Common myeloid progenitor, CD34-positive (primary cell): Measurements from ENCODE around the gene TCF20.

Source experiments
- CTCF ChIA-PET: fragments of 350-600 bp; sonication (Branson Sonifier 250); formaldehyde crosslinking; loops from one replicate; lab custom pipeline; 2021; ENCODE audit warnings: antibody characterized with exemption; lab: Charles Lee
- POLR2A ChIA-PET: fragments of 350-600 bp; sonication (Branson Sonifier 250); formaldehyde crosslinking; loops from one replicate; lab custom pipeline; 2021; ENCODE audit warnings: antibody characterized with exemption; lab: Charles Lee
- DNase-seq, 3 donors: peaks; one replicate each; pipeline versions ENCODE4 v3.0.0 to v3.0.0-alpha.2; 2013
- H3K27ac ChIP-seq, 2 experiments: 1 replicate in 1 of 2; 2 replicates in 1 of 2; pipeline ENCODE4 v1.7.0; 2013; ENCODE audit warnings: inconsistent platforms in 2 of 2, low read length in 2 of 2, mild to moderate bottlenecking in 2 of 2, low read depth in 1 of 2, moderate library complexity in 1 of 2; ENCODE audit not compliant: severe bottlenecking in 2 of 2, insufficient read depth in 1 of 2, poor library complexity in 1 of 2
- H3K27me3 ChIP-seq, 5 experiments: replicated peaks in 2 of 5; 1 replicate in 3 of 5; 2 replicates in 2 of 5; pipeline versions ENCODE4 v1.6.1 to v1.7.0; 2013; ENCODE audit warnings: low read length in 4 of 5, mild to moderate bottlenecking in 2 of 5, moderate library complexity in 2 of 5, inconsistent platforms in 1 of 5; ENCODE audit not compliant: insufficient read depth in 5 of 5, control insufficient read depth in 4 of 5
- H3K36me3 ChIP-seq, 4 experiments: 1 replicate in 2 of 4; 2 replicates in 2 of 4; pipeline versions ENCODE4 v1.6.1 to v1.7.0; 2013; ENCODE audit warnings: low read length in 3 of 4, control low read depth in 1 of 4, mild to moderate bottlenecking in 1 of 4; ENCODE audit not compliant: control insufficient read depth in 4 of 4, insufficient read depth in 4 of 4
- H3K4me1 ChIP-seq, 4 experiments: 1 replicate in 3 of 4; 2 replicates in 1 of 4; pipeline versions ENCODE4 v1.6.1 to v1.7.1; 2013; ENCODE audit warnings: low read length in 3 of 4, mild to moderate bottlenecking in 3 of 4, control low read depth in 1 of 4, inconsistent platforms in 1 of 4, moderate library complexity in 1 of 4; ENCODE audit not compliant: control insufficient read depth in 4 of 4, insufficient read depth in 4 of 4; ENCODE audit errors: control extremely low read depth in 1 of 4
- H3K4me3 ChIP-seq, 7 experiments: 1 replicate in 4 of 7; 2 replicates in 3 of 7; pipeline versions ENCODE4 v1.5.1 to v1.7.0; 2013; ENCODE audit warnings: mild to moderate bottlenecking in 7 of 7, low read length in 6 of 7, moderate library complexity in 6 of 7, inconsistent platforms in 2 of 7, low read depth in 2 of 7, control low read depth in 1 of 7; ENCODE audit not compliant: insufficient read depth in 4 of 7, control insufficient read depth in 1 of 7; ENCODE audit errors: extremely low read depth in 1 of 7
- H3K9me3 ChIP-seq, 5 experiments: 1 replicate in 4 of 5; 2 replicates in 1 of 5; pipeline versions ENCODE4 v1.6.1 to v1.7.1; 2013; ENCODE audit warnings: low read length in 4 of 5, mild to moderate bottlenecking in 2 of 5, inconsistent platforms in 1 of 5, low read depth in 1 of 5, moderate library complexity in 1 of 5; ENCODE audit not compliant: control insufficient read depth in 4 of 5, insufficient read depth in 2 of 5; ENCODE audit errors: control extremely low read depth in 1 of 5
- WGBS: methylation state at CpG from one replicate; pipeline ENCODE4 v1.1.5; 2013; ENCODE audit not compliant: insufficient coverage; 5-methylcytosine and 5-hydroxymethylcytosine counted together

TCF20 gene

DNA sequence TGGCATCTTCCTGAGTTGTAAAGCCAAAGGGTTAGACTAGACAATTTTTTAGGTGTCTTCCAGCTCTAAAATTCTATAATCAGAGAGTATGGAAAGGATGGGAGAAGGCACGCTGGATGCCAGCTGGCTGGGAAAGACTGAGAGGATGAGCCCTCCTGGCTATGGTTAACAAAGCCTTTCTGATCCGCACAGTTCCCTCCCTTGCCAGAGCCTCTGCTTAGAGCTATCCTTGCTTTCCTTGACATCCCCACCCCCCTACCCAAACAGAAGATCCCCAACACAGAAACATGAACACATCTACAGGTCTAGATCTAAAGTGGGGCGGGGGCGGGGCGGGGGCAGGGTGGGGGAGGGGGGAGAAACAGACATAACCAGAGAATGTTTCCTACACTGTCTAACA is 6.5 kb downstream of the TCF20 start:
- no peak overlapping the region for H3K27ac ChIP-seq
- CTCF ChIA-PET: interaction anchor here (1.4 to 1.9 kb wide), 2 partner anchors 9 to 29 kb away, joined by 3 to 4 read pairs; no protein-coding TSS in a partner anchor
- peaks cover 7 to 14% (median 10%) of the 10 kb centered on the region in 4 experiments for H3K4me1 ChIP-seq
- no peak overlapping the region for H3K4me3 ChIP-seq
- no CpG with 5 or more reads among the region's 5 CpGs for WGBS
- no peaks in the 10 kb centered on the region for H3K9me3 ChIP-seq
- no peaks in the 10 kb centered on the region for H3K36me3 ChIP-seq
- no peaks in the 10 kb centered on the region for H3K27me3 ChIP-seq
- DNase-seq: no peak
- POLR2A ChIA-PET: interaction anchor here (0.6 to 0.8 kb wide), 2 partner anchors 12 to 24 kb away, joined by 3 read pairs; no protein-coding TSS in a partner anchor

DNA sequence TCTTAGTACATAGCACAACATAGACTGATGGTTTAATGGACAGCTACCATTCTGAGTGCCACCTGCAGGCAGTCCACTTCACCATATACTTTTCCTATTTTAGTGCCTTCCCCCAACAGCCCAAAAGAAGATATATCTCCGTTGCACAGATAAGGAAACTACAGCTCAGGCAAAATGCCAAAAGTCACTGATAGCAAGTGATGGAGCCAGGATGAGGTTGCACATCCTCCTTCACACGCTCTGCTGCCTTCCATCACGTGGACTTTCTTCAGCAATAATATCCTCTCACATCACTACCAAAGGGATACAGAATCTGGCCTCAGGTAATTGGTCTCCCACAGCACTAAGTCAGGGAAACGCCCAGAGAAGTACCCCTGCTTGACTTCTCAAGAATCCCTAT is 7.5 kb downstream of the TCF20 start:
- H3K9me3 ChIP-seq: no peaks in the 10 kb centered on the region
- no peak overlapping the region for H3K27ac ChIP-seq
- H3K4me1 ChIP-seq: peaks cover 0 to 5% (median 3%) of the 10 kb centered on the region in 4 experiments
- DNase-seq: peak in 1 of 3 donors; percentile 14
- no peaks in the 10 kb centered on the region for H3K27me3 ChIP-seq
- H3K4me3 ChIP-seq: no peak overlapping the region
- WGBS: 78% methylated on average over 3 of the region's 4 CpGs
- no peaks in the 10 kb centered on the region for H3K36me3 ChIP-seq
- ChIA-PET CTCF (interaction anchor here (1.3 to 1.9 kb wide), 2 partner anchors 10 to 13 kb away, joined by 3 to 4 read pairs; no protein-coding TSS in a partner anchor), POLR2A (no interaction called here)

DNA sequence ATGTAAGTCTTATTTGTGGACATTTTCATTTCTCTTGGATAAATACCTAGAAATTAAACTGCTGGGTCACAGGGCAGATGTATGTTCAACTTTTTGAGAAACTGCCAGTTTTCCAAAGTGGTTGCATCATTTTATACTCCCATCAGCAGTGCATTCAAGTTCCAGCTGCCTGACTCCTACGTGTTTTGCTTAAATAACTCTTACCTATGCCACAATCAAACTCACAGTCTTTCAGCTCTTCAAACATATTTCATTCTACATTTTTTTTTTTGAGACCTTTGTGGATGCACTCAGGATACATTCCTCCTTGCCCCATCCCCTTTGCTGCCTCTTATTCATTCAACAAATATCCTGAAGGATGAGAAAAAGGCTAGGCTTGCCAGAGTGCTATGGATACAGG is 9.2 kb downstream of the TCF20 start:
- peaks cover 0 to 5% (median 1%) of the 10 kb centered on the region in 4 experiments for H3K4me1 ChIP-seq
- ChIA-PET POLR2A (interaction anchor here (0.6 kb wide), 1 partner anchor 210 kb away, joined by 3 read pairs; no protein-coding TSS in a partner anchor), CTCF (interaction anchor here (0.6 to 1.0 kb wide), 2 partner anchors 10 to 129 kb away, joined by 3 read pairs; no protein-coding TSS in a partner anchor)
- H3K27ac ChIP-seq: no peak overlapping the region
- H3K9me3 ChIP-seq: no peaks in the 10 kb centered on the region
- WGBS: 100% methylated on average over 1 of the region's 1 CpG
- no peaks in the 10 kb centered on the region for H3K27me3 ChIP-seq
- no peak overlapping the region for H3K4me3 ChIP-seq
- peaks cover 0 to 2% (median 0%) of the 10 kb centered on the region in 4 experiments for H3K36me3 ChIP-seq
- no peak for DNase-seq

DNA sequence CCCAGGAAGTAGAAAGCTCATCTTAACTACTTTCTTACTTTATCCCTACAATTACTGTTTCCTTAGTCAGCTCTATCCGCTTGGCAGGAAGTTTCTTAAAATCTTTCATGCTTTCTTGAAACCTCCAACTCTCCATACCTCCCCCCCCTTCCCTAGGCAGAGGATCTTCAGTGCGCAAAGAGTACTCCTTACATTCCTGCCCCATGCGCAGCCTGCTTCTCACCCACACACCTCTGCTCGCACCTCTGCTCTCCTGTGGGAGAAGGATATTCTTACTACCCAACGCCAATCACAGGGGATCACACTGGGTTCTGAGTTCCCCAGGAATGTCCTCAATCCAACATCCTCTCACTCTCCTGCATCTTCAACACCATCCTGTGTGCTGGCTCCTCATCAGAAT is 12.3 kb downstream of the TCF20 start:
- no peak for DNase-seq

DNA sequence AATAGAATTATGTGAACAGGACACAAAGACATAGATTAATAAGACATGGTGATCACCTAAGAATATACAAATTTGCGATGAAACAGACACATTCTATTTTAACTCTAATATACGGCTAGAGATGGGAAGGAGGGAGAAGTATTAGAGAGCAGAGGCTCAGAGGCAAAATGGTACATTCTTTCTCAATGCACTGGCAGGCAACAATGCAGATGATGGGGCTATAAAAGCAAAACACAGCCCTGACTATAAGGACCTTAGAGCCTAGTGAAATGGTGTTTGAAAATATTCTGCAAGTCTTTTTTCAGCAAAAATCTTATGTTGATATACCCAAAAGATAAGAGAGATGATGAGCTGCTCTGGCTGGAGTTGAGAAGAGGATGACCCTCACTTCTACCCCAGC is 13.1 kb downstream of the TCF20 start:
- no peaks in the 10 kb centered on the region for H3K9me3 ChIP-seq
- POLR2A ChIA-PET: no interaction called here
- CTCF ChIA-PET: no interaction called here
- H3K27ac ChIP-seq: no peak overlapping the region
- no peaks in the 10 kb centered on the region for H3K27me3 ChIP-seq
- peaks cover 0 to 3% (median 1%) of the 10 kb centered on the region in 4 experiments for H3K4me1 ChIP-seq
- no peak overlapping the region for H3K4me3 ChIP-seq
- WGBS: no CpG with 5 or more reads among the region's 2 CpGs
- H3K36me3 ChIP-seq: peaks cover 0 to 2% (median 0%) of the 10 kb centered on the region in 4 experiments
- DNase-seq: no peak

More for the DNA sequence above, 12.3 kb downstream of the TCF20 start:
- ChIA-PET POLR2A (interaction anchor here (0.6 kb wide), 1 partner anchor 89 kb away, joined by 3 read pairs; no protein-coding TSS in a partner anchor), CTCF (no interaction called here)
- 100% methylated on average over 1 of the region's 5 CpGs for WGBS
- H3K27ac ChIP-seq: no peak overlapping the region
- H3K36me3 ChIP-seq: peaks cover 0 to 2% (median 0%) of the 10 kb centered on the region in 4 experiments
- no peaks in the 10 kb centered on the region for H3K9me3 ChIP-seq
- no peak overlapping the region for H3K4me3 ChIP-seq
- no peaks in the 10 kb centered on the region for H3K27me3 ChIP-seq
- peaks cover 0 to 3% (median 1%) of the 10 kb centered on the region in 4 experiments for H3K4me1 ChIP-seq

DNA sequence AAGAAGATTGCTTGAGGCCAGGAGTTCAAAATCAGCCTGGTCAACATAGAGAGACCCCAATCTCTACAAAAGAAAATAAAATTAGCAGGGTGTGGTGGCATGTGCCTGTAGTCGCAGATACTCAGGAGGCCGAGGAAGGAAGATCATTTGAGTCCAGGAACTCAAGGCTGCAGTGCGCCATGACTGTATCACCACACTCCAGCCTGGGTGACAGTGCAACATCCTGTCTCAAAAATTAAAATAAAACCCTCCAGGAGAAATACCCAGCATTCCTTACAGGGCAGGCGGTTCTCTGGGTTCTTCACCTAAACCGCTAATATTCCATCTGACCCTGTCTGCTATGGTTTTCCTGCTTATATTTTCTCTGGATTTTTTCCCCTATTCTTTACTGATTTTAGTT is 13.5 kb downstream of the TCF20 start:
- CTCF ChIA-PET: interaction anchor here (0.6 kb wide), 1 partner anchor 98 kb away, joined by 3 read pairs; no protein-coding TSS in a partner anchor
- 97% methylated on average over 5 of the region's 5 CpGs for WGBS
- Histone ChIP-seq H3K27ac (no peak overlapping the region), H3K27me3 (no peaks in the 10 kb centered on the region), H3K4me1 (peaks cover 0 to 3% (median 1%) of the 10 kb centered on the region in 4 experiments), H3K9me3 (no peaks in the 10 kb centered on the region), H3K36me3 (peaks cover 0 to 2% (median 0%) of the 10 kb centered on the region in 4 experiments), H3K4me3 (no peak overlapping the region)
- POLR2A ChIA-PET: no interaction called here
- no peak for DNase-seq

DNA sequence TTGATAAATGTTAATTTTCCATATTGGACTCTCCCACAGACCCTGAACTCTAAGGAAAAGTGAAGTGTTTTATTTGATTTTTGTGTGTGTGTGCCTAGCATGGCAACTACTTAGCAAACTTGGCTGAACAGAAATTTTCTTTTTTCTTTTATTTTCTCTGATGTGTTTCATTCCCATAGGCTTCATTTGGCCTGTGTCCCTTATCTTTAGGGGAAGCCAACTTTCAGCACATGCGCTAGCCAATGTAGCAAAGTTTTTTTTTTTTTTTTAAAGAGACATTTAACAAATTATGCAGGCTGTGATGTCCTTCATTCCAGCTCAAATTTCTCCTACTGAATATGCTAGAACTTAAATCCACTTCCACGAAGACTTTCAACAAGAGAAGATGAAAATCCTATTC is 14.2 kb downstream of the TCF20 start:
- no CpG with 5 or more reads among the region's 2 CpGs for WGBS
- no peak overlapping the region for H3K27ac ChIP-seq
- POLR2A ChIA-PET: no interaction called here
- CTCF ChIA-PET: interaction anchor here (0.6 kb wide), 1 partner anchor 97 kb away, joined by 3 read pairs; no protein-coding TSS in a partner anchor
- no peak overlapping the region for H3K4me3 ChIP-seq
- no peaks in the 10 kb centered on the region for H3K9me3 ChIP-seq
- DNase-seq: no peak
- H3K36me3 ChIP-seq: peaks cover 0 to 2% (median 0%) of the 10 kb centered on the region in 4 experiments
- H3K4me1 ChIP-seq: peaks cover 0 to 3% (median 1%) of the 10 kb centered on the region in 4 experiments
- no peaks in the 10 kb centered on the region for H3K27me3 ChIP-seq
